DLD1 (cell line): ENCODE results near the gene ZRANB1.
"Not testable (repeated sequence)": the region's sequence is repeated elsewhere in the genome, so short reads cannot be mapped to it uniquely, and the experiment has no call there.

Experiments used
- in situ Hi-C: cut with HindIII; loops from 2 replicates; pipeline ENCODE4 v1.10.0; 2017; ENCODE audit warnings: low sequenced_read_pairs

The ZRANB1 gene

GRCh38 chr10:124941823-124942222 lies at the start of gene ZRANB1:
TSS of gene ZRANB1 (plus strand) at chr10:124942123. CDS start at chr10:124942494, 371 bp downstream.
- in situ Hi-C loops: no loop called here

GRCh38 chr10:124892905-124893304 lies 49.0 kb upstream of the ZRANB1 start:
- in situ Hi-C loops: no loop called here

- in situ Hi-C loops: no loop called here
These were observed 47.2 kb upstream of the ZRANB1 start for GRCh38 chr10:124894569-124895215.

DNA sequence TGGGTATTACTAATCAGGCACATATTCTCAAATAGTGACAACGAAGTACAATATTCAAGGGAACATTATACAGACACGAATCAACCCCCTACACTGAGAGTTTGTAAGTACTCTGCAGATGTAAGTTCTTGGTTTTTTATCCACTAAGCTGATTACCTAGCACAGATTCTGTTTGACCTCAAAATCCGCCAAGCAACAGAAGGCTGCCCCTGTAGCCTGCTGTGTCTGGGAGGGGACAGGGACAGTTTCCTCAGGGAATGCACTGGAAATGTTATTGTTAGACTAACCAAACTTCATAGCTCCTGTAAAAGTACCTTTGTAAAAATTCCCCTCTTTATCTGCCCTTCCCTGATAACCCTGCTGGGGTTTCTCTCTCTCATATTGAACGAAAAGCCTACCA lies 45.2 kb upstream of the ZRANB1 start:
- in situ Hi-C loops: no loop called here

DNA sequence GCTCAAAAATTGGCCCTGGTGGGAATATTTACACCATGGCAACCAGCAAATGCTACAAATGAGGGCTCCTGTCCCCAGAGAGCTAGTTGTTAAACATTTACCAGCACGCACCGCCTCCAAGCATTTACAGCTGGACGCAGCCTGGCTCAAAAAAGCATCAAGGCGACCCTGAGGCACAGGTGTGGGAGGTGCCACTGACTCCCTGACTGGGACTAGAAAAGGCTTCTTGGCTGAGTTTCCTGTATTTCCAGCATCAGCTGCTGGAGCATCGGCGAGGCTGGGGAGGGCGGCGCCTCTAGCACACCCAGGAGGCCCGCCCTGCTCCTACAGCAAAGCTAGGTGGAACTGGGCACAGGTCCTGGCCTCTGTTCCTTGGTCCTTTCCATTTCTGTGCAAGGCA lies 43.5 kb upstream of the ZRANB1 start:
- in situ Hi-C loops: no loop called here

DNA sequence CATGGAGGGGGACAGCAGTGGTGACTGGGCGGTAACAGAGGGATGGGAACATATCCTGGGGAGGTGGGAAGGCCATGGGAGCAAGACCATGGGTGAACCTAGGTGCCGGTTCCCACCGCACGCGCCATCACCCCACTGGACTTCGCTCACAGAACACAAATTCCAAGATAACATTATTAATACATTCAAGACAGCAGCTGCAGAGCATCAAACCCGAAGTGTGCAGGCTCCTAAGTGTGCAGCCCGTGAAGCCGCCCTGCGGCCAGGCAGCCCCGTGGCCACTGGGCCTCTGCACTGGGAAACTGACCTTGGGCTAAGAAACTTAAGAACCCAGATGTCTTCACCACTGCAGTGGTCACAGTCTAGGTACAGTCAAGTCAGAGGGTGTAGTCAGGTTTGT lies 42.8 kb upstream of the ZRANB1 start:
- in situ Hi-C loops: no loop called here

GRCh38 chr10:124902462-124902861 lies 39.5 kb upstream of the ZRANB1 start:
- in situ Hi-C loops: no loop called here

DNA sequence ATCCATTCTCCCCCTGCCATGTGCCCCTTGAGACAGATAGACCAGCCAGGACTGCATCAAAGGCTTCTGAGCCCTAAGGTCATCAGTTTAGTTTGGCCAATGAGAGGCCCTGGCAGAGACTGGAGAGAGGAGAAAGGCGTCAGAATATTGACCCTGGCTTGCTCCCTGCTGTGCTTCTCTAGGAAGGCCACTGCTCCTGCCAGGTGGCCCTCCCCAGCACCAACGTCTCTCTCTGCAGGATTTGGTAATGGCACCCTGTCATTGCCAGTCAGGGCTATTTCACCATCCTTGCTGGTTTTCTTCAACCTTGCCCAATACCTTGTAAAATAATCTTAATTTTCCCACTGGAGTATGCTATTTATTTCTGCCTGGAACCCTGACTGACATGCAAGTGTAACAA lies 38.8 kb upstream of the ZRANB1 start:
- in situ Hi-C loops: no loop called here

GRCh38 chr10:124904796-124905195 lies 37.1 kb upstream of the ZRANB1 start:
- in situ Hi-C loops: no loop called here

DNA sequence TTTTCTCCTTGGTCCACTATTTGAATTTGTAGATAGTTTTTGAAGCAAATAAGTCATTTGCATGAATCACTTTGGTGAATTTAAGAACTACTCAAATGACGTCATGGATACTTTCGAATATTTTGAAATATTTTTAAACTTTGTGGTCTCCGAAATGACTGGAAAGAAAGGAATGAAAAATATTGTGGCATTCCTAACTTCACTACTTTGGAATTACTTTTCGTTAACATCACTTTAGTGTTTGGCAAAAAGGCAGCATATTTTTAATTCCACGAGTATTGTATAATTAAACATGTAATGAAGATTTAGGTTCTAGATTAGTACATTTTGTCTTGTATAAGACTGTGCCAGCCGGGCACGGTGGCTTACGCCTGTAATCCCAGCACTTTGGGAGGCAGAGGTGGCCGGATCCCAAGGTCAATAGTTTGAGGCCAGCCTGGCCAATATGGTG lies 35.3 kb upstream of the ZRANB1 start:
- in situ Hi-C loops: no loop called here

DNA sequence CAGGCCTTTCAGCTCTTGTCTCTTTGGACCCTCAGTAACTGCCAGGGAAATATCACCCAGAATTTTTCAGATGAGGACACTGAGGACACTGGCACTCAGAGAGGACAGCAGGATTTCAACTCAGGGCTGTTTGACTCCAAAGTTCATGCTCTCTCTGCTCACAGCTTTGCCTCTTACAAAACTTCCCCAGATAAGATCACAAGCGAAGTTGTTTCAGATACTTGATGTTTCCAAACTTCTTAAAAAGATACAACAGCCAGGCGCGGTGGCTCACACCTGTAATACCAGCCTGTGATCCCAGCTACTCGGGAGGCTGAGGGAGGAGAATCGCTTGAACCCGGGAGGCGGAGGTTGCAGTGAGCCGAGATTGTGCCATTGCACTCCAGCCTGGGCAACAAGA lies 32.4 kb upstream of the ZRANB1 start:
- in situ Hi-C loops: no loop called here

DNA sequence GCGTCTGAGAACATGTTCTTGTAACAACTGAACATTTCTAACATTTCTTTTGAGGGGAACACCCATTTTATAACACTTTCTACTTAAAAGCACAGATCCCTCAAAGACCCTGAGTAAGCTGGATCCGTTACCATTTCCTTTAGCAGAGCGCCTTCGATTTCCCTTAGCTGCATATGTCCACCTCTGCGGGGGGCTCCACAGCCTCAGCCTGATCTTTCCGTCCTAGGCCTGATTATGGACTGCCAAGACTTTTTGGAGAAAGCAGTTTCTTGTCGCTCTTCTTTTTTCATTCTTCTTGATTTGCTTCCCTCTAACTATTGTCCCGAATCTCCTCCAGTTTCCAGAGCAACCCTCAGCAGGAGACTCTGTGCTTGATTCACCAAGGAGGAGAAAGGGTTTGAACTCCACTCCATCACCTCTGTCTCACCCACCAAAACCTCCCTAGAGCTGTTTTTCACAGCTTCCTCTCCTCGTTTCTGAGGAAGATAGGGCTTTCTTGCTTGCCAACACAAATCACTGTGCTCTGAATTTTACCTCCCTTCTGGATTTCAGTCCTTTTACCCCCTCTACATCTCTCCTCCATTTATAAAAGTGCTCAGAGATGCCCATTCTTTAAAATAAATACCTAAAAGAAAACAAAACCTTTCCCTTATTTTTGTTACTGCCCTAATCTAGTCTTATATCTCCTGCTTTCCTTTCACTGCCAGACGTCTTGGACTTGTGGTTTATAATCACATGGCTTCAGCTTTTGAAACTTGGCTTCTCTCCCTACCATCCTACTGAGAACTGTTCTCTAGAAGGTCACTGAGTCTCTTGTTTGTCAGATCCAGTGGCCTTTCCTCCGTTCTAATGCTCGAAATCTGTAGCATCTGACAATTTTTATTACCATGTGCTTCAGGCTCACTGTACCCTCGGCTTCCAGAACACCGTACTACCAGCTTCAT lies 30.5 kb upstream of the ZRANB1 start:
- in situ Hi-C loops: no loop called here

GRCh38 chr10:124912101-124912886 lies 29.6 kb upstream of the ZRANB1 start:
- in situ Hi-C loops: no loop called here

DNA sequence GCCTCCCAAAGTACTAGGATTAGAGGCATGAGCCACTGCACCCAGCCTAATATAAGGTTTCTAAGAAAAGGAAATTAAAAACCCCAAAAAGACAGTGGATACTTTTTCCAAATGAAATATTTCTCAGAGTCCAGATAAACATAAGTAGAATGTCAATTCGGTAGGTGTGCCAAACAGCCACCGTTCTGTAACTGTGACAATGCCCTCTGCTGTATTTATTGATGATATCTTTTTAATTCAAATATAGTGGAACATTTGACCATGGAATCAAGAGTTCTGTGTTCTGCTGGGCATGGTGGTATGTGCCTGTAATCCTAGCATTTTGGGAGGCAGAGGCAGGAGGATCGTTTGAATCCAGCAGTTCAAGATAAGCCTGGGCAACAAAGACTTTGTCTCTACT lies 28.8 kb upstream of the ZRANB1 start:
- in situ Hi-C loops: no loop called here

GRCh38 chr10:124914398-124914797 lies 27.5 kb upstream of the ZRANB1 start:
- in situ Hi-C loops: not testable (repeated sequence)

DNA sequence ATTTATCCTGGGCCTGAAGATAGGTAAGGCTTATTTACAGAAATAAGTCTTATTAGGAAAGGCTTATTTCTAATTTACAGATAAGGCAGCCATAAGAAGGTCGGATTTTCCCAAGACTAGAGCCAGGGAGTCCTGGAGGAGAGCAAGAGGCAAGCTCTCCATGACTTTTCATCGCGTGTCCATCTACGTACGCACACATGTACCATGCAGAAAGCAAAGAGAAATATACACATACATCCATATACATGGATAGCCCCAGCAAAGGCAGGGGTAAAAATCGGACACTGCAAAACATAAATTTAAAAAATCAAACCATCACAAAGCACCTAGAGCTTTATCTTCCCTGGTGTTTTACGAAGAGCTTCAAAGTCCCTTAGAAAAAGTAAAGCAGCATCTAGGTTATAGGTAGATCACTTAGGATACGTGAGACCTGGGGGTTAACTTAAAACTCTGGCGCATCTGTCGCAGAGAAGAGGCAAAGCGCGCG lies 25.8 kb upstream of the ZRANB1 start:
- in situ Hi-C loops: no loop called here

DNA sequence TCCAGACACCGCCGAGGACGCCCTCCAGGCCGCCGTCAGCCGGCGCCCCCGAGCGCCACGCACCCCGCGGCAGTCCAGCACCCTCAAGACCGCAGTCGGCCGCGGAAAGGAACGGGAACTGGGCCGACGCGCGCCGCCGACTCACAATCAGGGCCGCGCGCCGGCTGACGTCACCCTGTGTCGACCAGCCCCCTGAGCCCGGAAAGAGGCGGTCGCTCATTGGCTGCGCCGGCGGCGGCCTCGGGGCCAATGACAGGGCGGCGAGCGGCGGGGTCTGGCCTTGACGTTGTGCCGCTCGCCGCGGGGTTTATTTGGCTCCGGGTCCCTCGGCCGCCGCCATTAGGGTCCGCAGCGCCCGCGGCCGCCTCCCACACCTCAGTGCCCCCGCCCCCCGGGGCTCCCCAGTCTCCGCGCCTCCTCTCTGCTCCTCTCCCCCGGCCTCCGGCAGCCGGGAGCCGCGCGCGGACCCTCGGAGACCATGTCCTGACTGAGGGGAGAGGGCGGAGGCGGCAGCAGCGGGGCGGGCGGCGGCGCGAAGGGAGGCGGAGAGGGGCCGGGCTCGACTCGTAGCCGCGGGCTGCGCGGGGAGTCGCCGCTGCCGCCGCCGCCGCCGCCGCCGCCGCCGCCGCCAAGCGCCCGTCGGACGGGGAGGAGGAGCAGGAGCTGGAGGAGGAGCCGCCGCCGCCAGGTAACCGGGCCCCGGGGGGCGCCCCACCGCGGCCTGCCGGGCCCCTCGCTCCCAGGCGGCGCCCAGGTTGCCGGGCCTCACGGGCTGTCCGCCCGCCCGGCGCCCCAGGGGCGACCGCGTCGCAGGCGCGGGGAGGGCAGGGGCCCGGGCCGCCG lies 25.1 kb upstream of the ZRANB1 start:
- in situ Hi-C loops: no loop called here

- in situ Hi-C loops: no loop called here
These were observed 24.3 kb upstream of the ZRANB1 start for GRCh38 chr10:124917428-124918190.

DNA sequence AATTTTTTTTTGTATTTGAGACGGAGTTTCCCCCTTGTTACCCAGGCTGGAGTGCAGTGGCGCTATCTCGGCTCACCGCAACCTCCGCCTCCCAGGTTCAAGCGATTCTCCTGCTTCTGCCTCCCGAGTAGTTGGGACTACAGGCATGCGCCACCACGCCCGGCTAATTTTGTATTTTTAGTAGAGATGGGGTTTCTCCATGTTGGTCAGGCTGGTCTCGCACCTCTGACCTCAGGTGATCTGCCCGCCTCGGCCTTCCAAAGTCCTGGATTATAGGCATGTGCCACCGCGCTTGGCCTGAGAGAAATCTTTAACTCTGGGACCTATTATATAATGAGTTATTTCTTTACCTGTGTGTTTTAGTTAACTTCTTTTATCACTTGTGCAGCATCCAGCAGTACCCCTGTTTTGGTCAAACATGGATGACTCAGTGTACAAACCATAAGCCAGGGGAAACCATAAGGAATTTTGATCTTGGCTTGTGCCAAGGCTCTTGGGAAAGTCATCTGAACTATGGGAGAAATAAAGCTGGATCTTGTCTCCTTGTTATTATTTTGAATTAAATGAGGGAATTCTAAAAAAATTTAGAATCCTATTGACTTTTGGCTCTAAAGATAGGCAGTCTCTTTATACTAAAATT lies 23.6 kb upstream of the ZRANB1 start:
- in situ Hi-C loops: no loop called here
